CD4-positive, alpha-beta T cell treated with Interferon gamma for 1 hour (primary cell): Measurements from ENCODE around the gene BTN3A1.
A peak's percentile ranks its signal among the peaks of the same experiment; 100 is the strongest.
"Not testable (repeated sequence)": the region's sequence is repeated elsewhere in the genome, so short reads cannot be mapped to it uniquely, and the experiment has no call there.

Source experiments
- DNase-seq: peaks from one replicate; pipeline ENCODE4 v3.0.0-alpha.2; 2020

Gene BTN3A1

GRCh38 chr6:26416288-26416687, 14.2 kb downstream of the BTN3A1 start:
- DNase-seq: no peak

- not testable (repeated sequence) for DNase-seq
Measured at GRCh38 chr6:26418077-26418476, 16.0 kb downstream of the BTN3A1 start.

- DNase-seq: not testable (repeated sequence)
Measured at GRCh38 chr6:26418795-26419194, 16.7 kb downstream of the BTN3A1 start.

GRCh38 chr6:26420688-26421171, 18.7 kb downstream of the BTN3A1 start:
- DNase-seq: no peak

- DNase-seq: peak; percentile 52
Measured at GRCh38 chr6:26421259-26422144, 19.4 kb downstream of the BTN3A1 start.

GRCh38 chr6:26422329-26422728, 20.3 kb downstream of the BTN3A1 start:
- no peak for DNase-seq

GRCh38 chr6:26426691-26427450, 24.8 kb downstream of the BTN3A1 start:
- no peak for DNase-seq

GRCh38 chr6:26427451-26427809, 25.4 kb downstream of the BTN3A1 start:
- no peak for DNase-seq

GRCh38 chr6:26428206-26428605, 26.1 kb downstream of the BTN3A1 start:
- no peak for DNase-seq

GRCh38 chr6:26430787-26431186, 28.7 kb downstream of the BTN3A1 start:
- DNase-seq: no peak

- DNase-seq: no peak
Measured at GRCh38 chr6:26431258-26432172, 29.4 kb downstream of the BTN3A1 start.

- no peak for DNase-seq
Measured at GRCh38 chr6:26432627-26433201, 30.6 kb downstream of the BTN3A1 start.

GRCh38 chr6:26433680-26434079, 31.6 kb downstream of the BTN3A1 start:
- not testable (repeated sequence) for DNase-seq

- no peak for DNase-seq
Measured at GRCh38 chr6:26436018-26436417, 33.9 kb downstream of the BTN3A1 start.

GRCh38 chr6:26437550-26437949, 35.5 kb downstream of the BTN3A1 start:
- no peak for DNase-seq

- DNase-seq: no peak
Measured at GRCh38 chr6:26438000-26438399, 35.9 kb downstream of the BTN3A1 start.

GRCh38 chr6:26439151-26440125, 37.4 kb downstream of the BTN3A1 start:
- no peak for DNase-seq

- no peak for DNase-seq
Measured at GRCh38 chr6:26440977-26441358, 38.9 kb downstream of the BTN3A1 start.

GRCh38 chr6:26441977-26442376, 39.9 kb downstream of the BTN3A1 start:
- DNase-seq: no peak

- peak; percentile 20 for DNase-seq
Measured at GRCh38 chr6:26445934-26446667, 44.0 kb downstream of the BTN3A1 start.
